Stimulated activated CD4-positive, alpha-beta T cell treated with anti-CD3 and anti-CD28 coated beads, Interleukin-1b, Interleukin-23, amount 100 ng/mL, for 1 hour (primary cell): ENCODE results near the gene FOSL1.

ENCODE experiments used
- DNase-seq, 2 donors: peaks; one replicate each; pipeline ENCODE4 v3.0.0-alpha.2; 2020; ENCODE audit warnings: low read depth in 2 of 2

The FOSL1 gene

GRCh38 chr11:65919573-65920371, 19.6 kb upstream of the FOSL1 start:
- no peak for DNase-seq

- peak; percentile 99 for DNase-seq
Observed at GRCh38 chr11:65919141-65919572, 19.0 kb upstream of the FOSL1 start, which contains the start of gene DRAP1. Gene DRAP1 (plus strand): TSS chr11:65919426. CDS start chr11:65919502, 76 bp downstream.

- peak in 1 of 2 donors; percentile 29 for DNase-seq
Observed at GRCh38 chr11:65918211-65919140, 18.3 kb upstream of the FOSL1 start, which contains the start of gene C11orf68. Gene C11orf68 (minus strand): TSS chr11:65919062. CDS start chr11:65919031, 31 bp downstream.

- DNase-seq: no peak
Observed at GRCh38 chr11:65917434-65918210, 17.4 kb upstream of the FOSL1 start.

GRCh38 chr11:65917077-65917433, 16.9 kb upstream of the FOSL1 start:
- DNase-seq: no peak

- no peak for DNase-seq
Observed at GRCh38 chr11:65916391-65916790, 16.2 kb upstream of the FOSL1 start.

GRCh38 chr11:65915821-65916251, 15.6 kb upstream of the FOSL1 start:
- DNase-seq: no peak

GRCh38 chr11:65915101-65915820, 15.1 kb upstream of the FOSL1 start:
- no peak for DNase-seq

GRCh38 chr11:65912845-65913244, 12.7 kb upstream of the FOSL1 start:
- no peak for DNase-seq

GRCh38 chr11:65911682-65912568, 11.7 kb upstream of the FOSL1 start:
- no peak for DNase-seq

- DNase-seq: no peak
Observed at GRCh38 chr11:65907878-65908277, 7.7 kb upstream of the FOSL1 start.

GRCh38 chr11:65906602-65907001, 6.4 kb upstream of the FOSL1 start:
- no peak for DNase-seq

GRCh38 chr11:65903715-65904114, 3.5 kb upstream of the FOSL1 start:
- no peak for DNase-seq

GRCh38 chr11:65903068-65903481, 2.9 kb upstream of the FOSL1 start:
- DNase-seq: no peak

- no peak for DNase-seq
Observed at GRCh38 chr11:65900899-65901180, 652 bp upstream of the FOSL1 start.

GRCh38 chr11:65899356-65900124, 648 bp downstream of the FOSL1 start:
- DNase-seq: peak in 1 of 2 donors; percentile 62

- no peak for DNase-seq
Observed at GRCh38 chr11:65898656-65899355, 1.4 kb downstream of the FOSL1 start.

- DNase-seq: no peak
Observed at GRCh38 chr11:65897020-65897471, 3.1 kb downstream of the FOSL1 start.
